Measurements from ENCODE around the gene PDGFRB. TPM values are rescaled to one million over a fixed set of nuclear protein-coding genes. Genes with fewer than 3 reads are reported as not detected.

The PDGFRB gene
- total RNA-seq, 1 donor from 2014 or later: 2.3 TPM

DNA sequence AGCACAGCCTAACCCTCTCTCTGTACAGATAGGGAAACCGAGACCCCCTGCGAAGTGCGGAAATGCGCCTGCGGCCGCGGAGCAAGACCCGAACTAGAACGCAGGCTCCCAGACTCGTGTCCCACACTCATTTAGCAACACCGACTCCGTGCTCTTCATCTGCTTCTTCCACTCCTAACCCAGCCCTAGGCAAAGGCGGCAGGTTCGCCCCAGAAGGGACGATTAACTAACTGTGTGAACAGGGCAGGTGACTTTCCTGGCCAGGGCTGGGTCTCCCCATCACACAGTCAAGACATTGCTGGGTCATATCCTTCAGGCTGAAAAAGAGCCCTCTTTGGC lies 11.8 kb upstream of the PDGFRB start:
- peaks cover 6% of the 10 kb centered on the region for H3K4me1 Mint-ChIP-seq (ENCODE audit: low read depth)
- no peak overlapping the region for H3K27ac Mint-ChIP-seq
- no peak for DNase-seq (ENCODE audit: low spot score, unreplicated experiment)
- peaks cover 2% of the 10 kb centered on the region for H3K36me3 Mint-ChIP-seq (ENCODE audit: insufficient read depth)
- no peaks in the 10 kb centered on the region for H3K9me3 Mint-ChIP-seq (ENCODE audit: low read depth)
- H3K27me3 Mint-ChIP-seq: peaks cover 68% of the 10 kb centered on the region
- TF ChIP-seq, protein P1, sequence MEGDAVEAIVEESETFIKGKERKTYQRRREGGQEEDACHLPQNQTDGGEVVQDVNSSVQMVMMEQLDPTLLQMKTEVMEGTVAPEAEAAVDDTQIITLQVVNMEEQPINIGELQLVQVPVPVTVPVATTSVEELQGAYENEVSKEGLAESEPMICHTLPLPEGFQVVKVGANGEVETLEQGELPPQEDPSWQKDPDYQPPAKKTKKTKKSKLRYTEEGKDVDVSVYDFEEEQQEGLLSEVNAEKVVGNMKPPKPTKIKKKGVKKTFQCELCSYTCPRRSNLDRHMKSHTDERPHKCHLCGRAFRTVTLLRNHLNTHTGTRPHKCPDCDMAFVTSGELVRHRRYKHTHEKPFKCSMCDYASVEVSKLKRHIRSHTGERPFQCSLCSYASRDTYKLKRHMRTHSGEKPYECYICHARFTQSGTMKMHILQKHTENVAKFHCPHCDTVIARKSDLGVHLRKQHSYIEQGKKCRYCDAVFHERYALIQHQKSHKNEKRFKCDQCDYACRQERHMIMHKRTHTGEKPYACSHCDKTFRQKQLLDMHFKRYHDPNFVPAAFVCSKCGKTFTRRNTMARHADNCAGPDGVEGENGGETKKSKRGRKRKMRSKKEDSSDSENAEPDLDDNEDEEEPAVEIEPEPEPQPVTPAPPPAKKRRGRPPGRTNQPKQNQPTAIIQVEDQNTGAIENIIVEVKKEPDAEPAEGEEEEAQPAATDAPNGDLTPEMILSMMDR (IDR thresholded peaks at IDR 0.05; ENCODE audit: unreplicated experiment): no peak
- H3K4me3 Mint-ChIP-seq (ENCODE audit: low read depth): no peak overlapping the region

DNA sequence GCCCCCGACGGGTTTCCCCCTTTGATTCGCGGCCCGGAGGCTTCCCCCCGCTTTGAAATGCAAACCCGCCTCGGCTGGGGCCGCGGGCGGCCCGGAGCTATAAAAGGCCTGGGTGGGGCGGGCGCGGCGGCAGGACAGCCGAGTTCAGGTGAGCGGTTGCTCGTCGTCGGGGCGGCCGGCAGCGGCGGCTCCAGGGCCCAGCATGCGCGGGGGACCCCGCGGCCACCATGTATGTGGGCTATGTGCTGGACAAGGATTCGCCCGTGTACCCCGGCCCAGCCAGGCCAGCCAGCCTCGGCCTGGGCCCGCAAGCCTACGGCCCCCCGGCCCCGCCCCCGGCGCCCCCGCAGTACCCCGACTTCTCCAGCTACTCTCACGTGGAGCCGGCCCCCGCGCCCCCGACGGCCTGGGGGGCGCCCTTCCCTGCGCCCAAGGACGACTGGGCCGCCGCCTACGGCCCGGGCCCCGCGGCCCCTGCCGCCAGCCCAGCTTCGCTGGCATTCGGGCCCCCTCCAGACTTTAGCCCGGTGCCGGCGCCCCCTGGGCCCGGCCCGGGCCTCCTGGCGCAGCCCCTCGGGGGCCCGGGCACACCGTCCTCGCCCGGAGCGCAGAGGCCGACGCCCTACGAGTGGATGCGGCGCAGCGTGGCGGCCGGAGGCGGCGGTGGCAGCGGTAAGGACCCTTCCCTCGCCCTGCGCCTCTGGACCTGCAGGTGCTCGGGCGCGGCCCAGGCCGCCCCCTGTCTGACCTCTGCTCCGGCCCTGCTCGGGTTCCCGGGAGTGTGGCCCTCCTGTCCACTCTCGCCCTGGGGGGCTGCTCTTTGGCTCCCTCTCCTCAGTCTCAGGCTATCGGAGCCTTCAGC lies 11.2 kb upstream of the PDGFRB start, which contains the start of gene CDX1:
Gene CDX1, plus strand, starts transcription at position 129 of the 862 bp plus-strand sequence. Its CDS starts 99 bp downstream, at position 228.
- H3K36me3 Mint-ChIP-seq (ENCODE audit: insufficient read depth): peaks cover 2% of the 10 kb centered on the region

DNA sequence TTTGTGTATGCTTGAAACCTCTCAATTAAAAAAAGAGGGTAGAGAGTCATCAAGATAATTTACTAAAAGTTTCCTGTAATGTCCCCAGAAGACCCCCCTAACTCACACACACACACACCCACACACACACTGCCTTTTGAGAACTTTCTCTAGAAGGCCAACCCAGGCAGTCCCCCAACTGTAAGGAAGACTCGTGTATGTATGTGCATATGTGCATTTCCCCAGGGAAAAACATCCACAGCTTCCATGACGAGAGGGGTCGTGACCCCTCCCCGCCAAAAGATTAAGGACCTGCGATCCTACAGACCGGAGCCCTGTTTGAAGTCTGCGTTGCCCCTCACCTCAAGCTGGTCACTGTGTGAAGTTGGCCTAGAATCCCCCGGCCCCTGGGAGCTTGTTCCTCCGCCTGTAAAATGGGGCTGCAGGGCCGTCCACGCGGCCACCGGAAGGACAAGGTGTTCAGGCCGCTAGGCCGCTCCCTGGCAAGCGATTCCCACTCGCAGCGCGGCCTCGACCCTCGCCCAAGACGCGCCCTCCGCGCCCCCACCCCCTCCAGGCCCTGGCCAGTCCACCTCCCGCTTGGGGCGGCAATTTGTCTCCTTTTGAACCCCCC lies 10.5 kb upstream of the PDGFRB start:
- TF ChIP-seq, protein P1 (IDR thresholded peaks at IDR 0.05; ENCODE audit: unreplicated experiment): no peak
- Mint-ChIP-seq H3K4me3 (ENCODE audit: low read depth) (no peak overlapping the region), H3K4me1 (ENCODE audit: low read depth) (peaks cover 10% of the 10 kb centered on the region)

More for the DNA sequence above, 11.2 kb upstream of the PDGFRB start, which contains the start of gene CDX1:
- Mint-ChIP-seq H3K9me3 (ENCODE audit: low read depth) (no peaks in the 10 kb centered on the region), H3K27ac (no peak within 1 kb of the TSS), H3K4me3 (ENCODE audit: low read depth) (no peak within 1 kb of the TSS), H3K27me3 (peaks cover 63% of the 10 kb centered on the region), H3K4me1 (ENCODE audit: low read depth) (peaks cover 6% of the 10 kb centered on the region)
- TF ChIP-seq, protein P1 (IDR thresholded peaks at IDR 0.05; ENCODE audit: unreplicated experiment): no peak
- no peak for DNase-seq (ENCODE audit: low spot score, unreplicated experiment)

DNA sequence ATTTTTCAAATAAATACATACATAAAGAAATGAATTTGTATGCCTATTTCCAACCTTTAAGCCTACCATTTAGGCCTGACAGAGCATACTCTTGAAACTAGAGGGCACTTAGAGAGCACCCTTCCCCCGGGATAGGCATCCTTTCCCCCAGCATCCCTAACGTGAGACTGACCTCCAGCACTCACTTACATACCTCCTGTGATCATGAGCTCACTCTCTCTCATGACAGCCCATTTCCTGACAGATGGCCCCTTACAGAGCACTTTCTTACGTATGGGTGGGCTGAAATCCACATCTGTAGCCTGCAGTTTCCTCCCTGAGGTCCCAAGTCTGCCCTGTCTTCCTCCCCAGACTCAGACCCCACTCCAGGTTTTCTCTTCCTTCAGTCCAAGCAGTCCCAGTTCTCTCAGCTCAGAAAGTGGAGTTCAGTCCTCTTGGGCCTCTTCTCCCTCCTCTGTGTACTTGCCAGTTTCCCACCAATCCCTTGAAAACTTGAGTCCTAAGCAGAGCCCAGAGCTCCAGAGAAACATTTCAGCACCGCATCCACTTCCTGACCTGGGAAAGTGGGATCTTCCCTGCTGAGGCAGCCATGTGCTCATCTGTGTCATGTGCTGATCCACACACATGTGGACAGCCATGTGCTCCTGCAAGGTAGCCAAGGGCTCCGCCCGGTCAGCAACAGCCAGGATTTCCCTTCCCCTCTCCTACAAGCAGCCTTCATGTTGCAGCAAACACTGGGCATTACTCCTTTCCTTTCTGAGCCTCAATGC lies 8.8 kb upstream of the PDGFRB start:
- peaks cover 11% of the 10 kb centered on the region for H3K4me1 Mint-ChIP-seq (ENCODE audit: low read depth)
- H3K4me3 Mint-ChIP-seq (ENCODE audit: low read depth): no peak overlapping the region

More for the DNA sequence above, 10.5 kb upstream of the PDGFRB start:
- Mint-ChIP-seq H3K9me3 (ENCODE audit: low read depth) (no peaks in the 10 kb centered on the region), H3K27me3 (peaks cover 61% of the 10 kb centered on the region), H3K27ac (no peak overlapping the region), H3K36me3 (ENCODE audit: insufficient read depth) (peaks cover 2% of the 10 kb centered on the region)
- DNase-seq (ENCODE audit: low spot score, unreplicated experiment): no peak

More for the DNA sequence above, 8.8 kb upstream of the PDGFRB start:
- no peaks in the 10 kb centered on the region for H3K9me3 Mint-ChIP-seq (ENCODE audit: low read depth)
- TF ChIP-seq, protein P1 (IDR thresholded peaks at IDR 0.05; ENCODE audit: unreplicated experiment): no peak
- H3K27me3 Mint-ChIP-seq: peaks cover 46% of the 10 kb centered on the region
- DNase-seq (ENCODE audit: low spot score, unreplicated experiment): no peak
- no peak overlapping the region for H3K27ac Mint-ChIP-seq
- H3K36me3 Mint-ChIP-seq (ENCODE audit: insufficient read depth): peaks cover 2% of the 10 kb centered on the region

Data from progenitor cell of endocrine pancreas (in vitro differentiated cells).